ENCODE measurements around the gene FAM221B.

- no peak for TF ChIP-seq EP300 (IDR thresholded peaks at IDR 0.05; ENCODE audit: low read depth)
- TF ChIP-seq CTCF (IDR thresholded peaks at IDR 0.05), result no peak
Measured at GRCh38 chr9:35769763-35770162, 58.8 kb downstream of the FAM221B start.

Measured in transverse colon (tissue), 3 donors.